CD4-positive, alpha-beta T cell (primary cell): ENCODE measurements around the gene E2F1. TPM values are rescaled to one million over a fixed set of nuclear protein-coding genes. Genes with fewer than 3 reads are reported as not detected.
"Not testable (repeated sequence)": the region's sequence is repeated elsewhere in the genome, so short reads cannot be mapped to it uniquely, and the experiment has no call there.

ENCODE experiments used
- ATAC-seq: fragments of 200-7000 bp; cut with Tn5 transposase; one replicate; pipeline ENCODE4 v1.10.0; 2022; ENCODE audit warnings: mild to moderate bottlenecking; ENCODE audit not compliant: poor library complexity
- CTCF ChIA-PET: fragments of 350-600 bp; sonication (Branson Sonifier 250); formaldehyde crosslinking; loops from one replicate; lab custom pipeline; 2021; ENCODE audit warnings: antibody characterized with exemption, inconsistent platforms; lab: Charles Lee
- POLR2A ChIA-PET: fragments of 350-600 bp; sonication (Branson Sonifier 250); formaldehyde crosslinking; loops from one replicate; lab custom pipeline; 2021; ENCODE audit warnings: antibody characterized with exemption, inconsistent platforms; lab: Charles Lee
- DNase-seq, 14 experiments: peaks; one replicate each; pipeline ENCODE4 v3.0.0-alpha.2; 2013 to 2020; ENCODE audit warnings: mixed read lengths in 2 of 14
- H3K27ac ChIP-seq, 2 donors: one replicate each; pipeline versions ENCODE4 v1.5.1 to v1.7.0; 2013; ENCODE audit warnings: low read length in 2 of 2, low read depth in 1 of 2, mild to moderate bottlenecking in 1 of 2
- H3K27me3 ChIP-seq, 2 experiments: 1 replicate in 1 of 2; 2 replicates in 1 of 2; pipeline versions ENCODE4 v1.6.1 to v1.7.0; 2013; ENCODE audit warnings: low read length in 2 of 2, control low read depth in 1 of 2, mild to moderate bottlenecking in 1 of 2, moderate library complexity in 1 of 2; ENCODE audit not compliant: insufficient read depth in 2 of 2, control insufficient read depth in 1 of 2
- H3K36me3 ChIP-seq: one replicate; pipeline ENCODE4 v1.6.1; 2013; ENCODE audit warnings: low read length, control low read depth; ENCODE audit not compliant: insufficient read depth
- H3K4me1 ChIP-seq: one replicate; pipeline ENCODE4 v1.6.1; 2013; ENCODE audit warnings: low read length, control low read depth; ENCODE audit not compliant: insufficient read depth
- H3K4me3 ChIP-seq: one replicate; pipeline ENCODE4 v1.5.1; 2013; ENCODE audit warnings: mild to moderate bottlenecking, low read length, moderate library complexity
- H3K9me3 ChIP-seq, 2 experiments: 1 replicate in 1 of 2; 2 replicates in 1 of 2; pipeline versions ENCODE4 v1.6.1 to v1.7.0; 2013; ENCODE audit warnings: low read length in 2 of 2, mild to moderate bottlenecking in 2 of 2, control low read depth in 1 of 2, moderate library complexity in 1 of 2; ENCODE audit not compliant: control insufficient read depth in 1 of 2, insufficient read depth in 1 of 2
- H3K27ac Mint-ChIP-seq: one replicate; pipeline ENCODE4 v1.8.0; 2020; ENCODE audit warnings: mixed read lengths
- H3K27me3 Mint-ChIP-seq: one replicate; pipeline ENCODE4 v1.8.0; 2021; ENCODE audit warnings: mixed read lengths
- H3K36me3 Mint-ChIP-seq: one replicate; pipeline ENCODE4 v1.8.0; 2021; ENCODE audit warnings: low read depth, mixed read lengths
- H3K4me1 Mint-ChIP-seq: one replicate; pipeline ENCODE4 v1.8.0; 2021; ENCODE audit warnings: low read depth, mixed read lengths
- H3K4me3 Mint-ChIP-seq: one replicate; pipeline ENCODE4 v1.8.0; 2020; ENCODE audit warnings: mild to moderate bottlenecking, mixed read lengths
- H3K9me3 Mint-ChIP-seq: one replicate; pipeline ENCODE4 v1.8.0; 2020; ENCODE audit warnings: mixed read lengths
- intact Hi-C, 2 experiments: fragments of 100-400 bp; cut with DNase I in 1 of 2; cut with micrococcal nuclease in 1 of 2; formaldehyde crosslinking; loops; one replicate each; pipeline versions ENCODE4 v1.15.1 to v1.9.0; 2023 to 2025; cut with DNase I, micrococcal nuclease
- total RNA-seq, 174 experiments: library from RNA in 2 of 174; stranded (reverse) in 2 of 174; gene quantifications; one replicate each; pipeline ENCODE4 v1.2.3 and lab custom pipeline; 2021 to 2026
- TF ChIP-seq, protein P1 (sequence below): fragments of 200-600 bp; IDR thresholded peaks from one replicate; pipeline ENCODE4 v1.8.0; 2022; ENCODE audit warnings: antibody characterized with exemption, mild to moderate bottlenecking

The E2F1 gene
- total RNA-seq, 2 experiments from 2014 or later: 1.2 to 1.6 TPM

DNA sequence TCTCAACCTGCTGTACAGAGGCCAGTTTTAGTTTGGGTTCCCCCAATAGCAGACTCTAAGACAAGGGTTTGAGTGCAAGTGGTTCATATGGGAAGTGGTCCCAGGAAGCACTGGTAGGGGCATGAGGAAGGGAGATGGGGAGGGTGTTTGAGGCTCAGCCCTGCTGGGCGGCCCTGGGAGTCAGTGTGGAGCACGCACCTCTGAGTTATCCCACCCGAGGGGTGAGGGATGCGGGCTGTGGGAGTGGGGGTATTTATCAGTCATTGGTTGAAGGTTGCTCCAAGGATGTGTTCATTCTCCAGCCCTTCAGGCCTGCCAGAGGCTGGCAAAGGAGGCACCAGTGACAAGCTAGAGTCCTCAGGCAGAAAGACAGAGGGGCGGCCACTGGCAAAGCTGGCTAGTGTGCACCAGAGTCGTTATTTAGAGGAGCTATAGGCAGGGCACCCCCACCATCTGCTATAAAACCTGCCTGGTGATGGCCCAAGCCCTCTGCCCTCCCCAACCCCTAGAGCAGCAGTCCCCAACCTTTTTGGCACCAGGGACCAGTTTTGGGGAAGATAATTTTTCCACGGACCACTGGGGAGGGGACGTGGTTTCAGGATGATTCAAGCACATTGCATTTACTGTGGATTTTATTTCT is 17.4 kb upstream of the E2F1 start:
- ATAC-seq: no peak
- H3K27ac ChIP-seq: no peak overlapping the region
- no peaks in the 10 kb centered on the region for H3K4me1 Mint-ChIP-seq
- no peaks in the 10 kb centered on the region for H3K27me3 ChIP-seq
- peaks cover 22% of the 10 kb centered on the region for H3K36me3 Mint-ChIP-seq
- TF ChIP-seq, protein P1, sequence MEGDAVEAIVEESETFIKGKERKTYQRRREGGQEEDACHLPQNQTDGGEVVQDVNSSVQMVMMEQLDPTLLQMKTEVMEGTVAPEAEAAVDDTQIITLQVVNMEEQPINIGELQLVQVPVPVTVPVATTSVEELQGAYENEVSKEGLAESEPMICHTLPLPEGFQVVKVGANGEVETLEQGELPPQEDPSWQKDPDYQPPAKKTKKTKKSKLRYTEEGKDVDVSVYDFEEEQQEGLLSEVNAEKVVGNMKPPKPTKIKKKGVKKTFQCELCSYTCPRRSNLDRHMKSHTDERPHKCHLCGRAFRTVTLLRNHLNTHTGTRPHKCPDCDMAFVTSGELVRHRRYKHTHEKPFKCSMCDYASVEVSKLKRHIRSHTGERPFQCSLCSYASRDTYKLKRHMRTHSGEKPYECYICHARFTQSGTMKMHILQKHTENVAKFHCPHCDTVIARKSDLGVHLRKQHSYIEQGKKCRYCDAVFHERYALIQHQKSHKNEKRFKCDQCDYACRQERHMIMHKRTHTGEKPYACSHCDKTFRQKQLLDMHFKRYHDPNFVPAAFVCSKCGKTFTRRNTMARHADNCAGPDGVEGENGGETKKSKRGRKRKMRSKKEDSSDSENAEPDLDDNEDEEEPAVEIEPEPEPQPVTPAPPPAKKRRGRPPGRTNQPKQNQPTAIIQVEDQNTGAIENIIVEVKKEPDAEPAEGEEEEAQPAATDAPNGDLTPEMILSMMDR: no peak
- intact Hi-C loops: no loop called here
- H3K9me3 Mint-ChIP-seq: no peaks in the 10 kb centered on the region
- no peak overlapping the region for H3K4me3 Mint-ChIP-seq
- peaks cover 0 to 13% of the 10 kb centered on the region in 2 experiments for H3K9me3 ChIP-seq
- H3K27ac Mint-ChIP-seq: no peak overlapping the region
- ChIA-PET POLR2A (no interaction called here), CTCF (no interaction called here)
- peaks cover 18% of the 10 kb centered on the region for H3K36me3 ChIP-seq
- H3K4me1 ChIP-seq: no peaks in the 10 kb centered on the region
- DNase-seq: no peak
- no peaks in the 10 kb centered on the region for H3K27me3 Mint-ChIP-seq
- no peak overlapping the region for H3K4me3 ChIP-seq

DNA sequence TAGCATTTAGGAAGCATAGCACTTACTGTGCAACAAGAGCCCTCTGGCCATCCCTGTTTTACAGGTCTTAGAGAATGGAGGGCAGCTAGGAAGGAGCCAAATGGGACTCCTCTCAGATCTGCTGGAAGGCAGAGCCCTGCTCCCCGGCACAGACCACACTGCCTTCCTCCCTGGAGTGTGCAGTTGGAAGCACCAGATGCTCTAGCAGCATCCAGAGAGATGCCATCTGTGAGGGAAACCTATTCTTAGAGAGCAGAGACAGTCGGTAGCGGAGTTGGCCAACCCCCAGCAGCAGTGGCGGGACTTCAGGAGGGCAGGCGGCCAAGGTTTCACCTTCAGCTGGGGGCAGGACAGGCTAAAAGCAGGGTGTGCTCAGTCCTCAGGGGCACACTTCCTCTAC is 16.7 kb upstream of the E2F1 start:
- no peak overlapping the region for H3K27ac Mint-ChIP-seq
- H3K27me3 Mint-ChIP-seq: no peaks in the 10 kb centered on the region
- Histone ChIP-seq H3K36me3 (peaks cover 18% of the 10 kb centered on the region), H3K9me3 (peaks cover 0 to 20% of the 10 kb centered on the region in 2 experiments), H3K27me3 (no peaks in the 10 kb centered on the region), H3K4me1 (no peaks in the 10 kb centered on the region), H3K4me3 (no peak overlapping the region), H3K27ac (no peak overlapping the region)
- DNase-seq (no peak), ATAC-seq (no peak)
- ChIA-PET POLR2A (no interaction called here), CTCF (no interaction called here)
- no peaks in the 10 kb centered on the region for H3K9me3 Mint-ChIP-seq
- no peak overlapping the region for H3K4me3 Mint-ChIP-seq
- peaks cover 22% of the 10 kb centered on the region for H3K36me3 Mint-ChIP-seq
- TF ChIP-seq, protein P1: no peak
- intact Hi-C loops: no loop called here
- H3K4me1 Mint-ChIP-seq: no peaks in the 10 kb centered on the region

- peaks cover 0 to 20% of the 10 kb centered on the region in 2 experiments for H3K9me3 ChIP-seq
- Mint-ChIP-seq H3K27me3 (no peaks in the 10 kb centered on the region), H3K9me3 (no peaks in the 10 kb centered on the region), H3K4me1 (no peaks in the 10 kb centered on the region), H3K4me3 (no peak overlapping the region), H3K27ac (no peak overlapping the region), H3K36me3 (peaks cover 12% of the 10 kb centered on the region)
- ATAC-seq (no peak), DNase-seq (no peak)
- peaks cover 10% of the 10 kb centered on the region for H3K36me3 ChIP-seq
- no peak overlapping the region for H3K4me3 ChIP-seq
- intact Hi-C loops: no loop called here
- H3K27ac ChIP-seq: no peak overlapping the region
- ChIA-PET POLR2A (no interaction called here), CTCF (no interaction called here)
- H3K4me1 ChIP-seq: no peaks in the 10 kb centered on the region
- H3K27me3 ChIP-seq: no peaks in the 10 kb centered on the region
- TF ChIP-seq, protein P1: no peak
These were observed 15.7 kb upstream of the E2F1 start for GRCh38 chr20:33701629-33702450.

- H3K27ac ChIP-seq, intact Hi-C loops, H3K4me1 Mint-ChIP-seq, H3K4me3 Mint-ChIP-seq, H3K36me3 Mint-ChIP-seq, H3K27ac Mint-ChIP-seq, H3K36me3 ChIP-seq, H3K27me3 Mint-ChIP-seq, H3K4me3 ChIP-seq, CTCF ChIA-PET, H3K4me1 ChIP-seq, H3K9me3 Mint-ChIP-seq, ATAC-seq, H3K27me3 ChIP-seq, DNase-seq, POLR2A ChIA-PET: not testable (repeated sequence)
- H3K9me3 ChIP-seq: peaks cover 0 to 20% of the 10 kb centered on the region in 2 experiments
These were observed 14.7 kb upstream of the E2F1 start for GRCh38 chr20:33700696-33701441.

- peaks cover 0 to 20% of the 10 kb centered on the region in 2 experiments for H3K9me3 ChIP-seq
- POLR2A ChIA-PET, H3K4me1 ChIP-seq, H3K27me3 ChIP-seq, H3K4me3 ChIP-seq, CTCF ChIA-PET, intact Hi-C loops, H3K27me3 Mint-ChIP-seq, ATAC-seq, H3K27ac Mint-ChIP-seq, H3K36me3 Mint-ChIP-seq, H3K36me3 ChIP-seq, H3K4me3 Mint-ChIP-seq, DNase-seq, H3K9me3 Mint-ChIP-seq, H3K4me1 Mint-ChIP-seq, H3K27ac ChIP-seq: not testable (repeated sequence)
These were observed 12.8 kb upstream of the E2F1 start for GRCh38 chr20:33698966-33699365.
